Suprapubic skin (tissue), 4 donors: ENCODE measurements around the gene ANKUB1. TPM values are rescaled to one million over a fixed set of nuclear protein-coding genes. Genes with fewer than 3 reads are reported as not detected.

Experiments used
- DNase-seq, 2 donors: peaks; one replicate each; pipeline ENCODE4 v3.0.0-alpha.2; 2019; ENCODE audit warnings: low spot score in 2 of 2
- H3K27ac ChIP-seq: fragments of 200-600 bp; sonication (generic); one replicate; pipeline ENCODE4 v1.5.1; 2019
- H3K27me3 ChIP-seq: fragments of 200-600 bp; sonication (generic); one replicate; pipeline ENCODE4 v1.5.1; 2019
- H3K36me3 ChIP-seq: fragments of 200-600 bp; sonication (generic); one replicate; pipeline ENCODE4 v1.5.1; 2019
- H3K4me1 ChIP-seq: fragments of 200-600 bp; sonication (generic); one replicate; pipeline ENCODE4 v1.5.1; 2019
- H3K4me3 ChIP-seq: fragments of 200-600 bp; sonication (generic); one replicate; pipeline ENCODE4 v1.5.1; 2019; ENCODE audit warnings: mild to moderate bottlenecking
- H3K9me3 ChIP-seq: fragments of 200-600 bp; sonication (generic); one replicate; pipeline ENCODE4 v1.5.1; 2019
- CTCF ChIP-seq, 2 donors: fragments of 200-600 bp in 1 of 2; fragments of 450-650 bp in 1 of 2; sonication (generic) in 1 of 2; IDR thresholded peaks; one replicate each; pipeline ENCODE4 v1.5.1; 2016 to 2019; ENCODE audit warnings: antibody characterized with exemption in 2 of 2, mild to moderate bottlenecking in 1 of 2, moderate library complexity in 1 of 2
- EP300 ChIP-seq: sonication (generic); formaldehyde crosslinking; IDR thresholded peaks from one replicate; pipeline ENCODE4 v1.6.1; 2017; ENCODE audit warnings: antibody characterized with exemption
- POLR2A ChIP-seq, 2 donors: fragments of 450-650 bp; IDR thresholded peaks; one replicate each; pipeline ENCODE4 v1.6.1; 2017; ENCODE audit warnings: antibody characterized with exemption in 2 of 2, mild to moderate bottlenecking in 2 of 2, moderate library complexity in 2 of 2
- POLR2AphosphoS5 ChIP-seq, 3 donors: sonication (generic); formaldehyde crosslinking; IDR thresholded peaks; one replicate each; pipeline ENCODE4 v1.6.1; 2017; ENCODE audit warnings: antibody characterized with exemption in 3 of 3
- WGBS: methylation state at CpG from one replicate; pipeline ENCODE4 v1.1.5; 2018; 5-methylcytosine and 5-hydroxymethylcytosine counted together
- total RNA-seq, 4 donors: library from RNA; depleted of rRNA; stranded (reverse); fragments of >200 nt; gene quantifications; one replicate each; pipeline ENCODE4 v1.1.0, GENCODE V29; 2016

ANKUB1 gene
- total RNA-seq, 4 donors from 2014 or later: not detected

- H3K27ac ChIP-seq: no peak overlapping the region
- WGBS: 75% methylated on average over 3 of the region's 3 CpGs
Observed at GRCh38 chr3:149763565-149764195, 28.7 kb downstream of the ANKUB1 start.

GRCh38 chr3:149753717-149754116, 38.6 kb downstream of the ANKUB1 start:
- Histone ChIP-seq H3K9me3 (no peaks in the 10 kb centered on the region), H3K4me3 (no peak overlapping the region), H3K27ac (no peak overlapping the region), H3K27me3 (no peaks in the 10 kb centered on the region), H3K36me3 (peaks cover 9% of the 10 kb centered on the region), H3K4me1 (peaks cover 15% of the 10 kb centered on the region)
- no peak for DNase-seq
- TF ChIP-seq EP300 (no peak), POLR2AphosphoS5 (IDR thresholded peaks at IDR 0.05) (no peak), POLR2A (IDR thresholded peaks at IDR 0.05) (no peak), CTCF (IDR thresholded peaks at IDR 0.05) (no peak)

More at GRCh38 chr3:149763565-149764195, 28.7 kb downstream of the ANKUB1 start:
- Histone ChIP-seq H3K36me3 (no peaks in the 10 kb centered on the region), H3K27me3 (peaks cover 32% of the 10 kb centered on the region), H3K4me1 (no peaks in the 10 kb centered on the region), H3K9me3 (no peaks in the 10 kb centered on the region), H3K4me3 (no peak overlapping the region)
- TF ChIP-seq EP300 (no peak), CTCF (IDR thresholded peaks at IDR 0.05) (no peak), POLR2AphosphoS5 (IDR thresholded peaks at IDR 0.05) (no peak), POLR2A (IDR thresholded peaks at IDR 0.05) (no peak)
- no peak for DNase-seq

GRCh38 chr3:149752788-149753136, 39.6 kb downstream of the ANKUB1 start:
- Histone ChIP-seq H3K9me3 (no peaks in the 10 kb centered on the region), H3K4me1 (peaks cover 15% of the 10 kb centered on the region), H3K27ac (peak overlapping the region; percentile 80), H3K27me3 (no peaks in the 10 kb centered on the region), H3K4me3 (peak overlapping the region; percentile 83), H3K36me3 (peaks cover 17% of the 10 kb centered on the region)
- TF ChIP-seq EP300 (no peak), POLR2A (IDR thresholded peaks at IDR 0.05) (no peak), CTCF (IDR thresholded peaks at IDR 0.05) (no peak), POLR2AphosphoS5 (IDR thresholded peaks at IDR 0.05) (no peak)
- no peak for DNase-seq

- TF ChIP-seq EP300: no peak
- peak in 2 of 3 donors; percentile 33 to 93 for TF ChIP-seq POLR2AphosphoS5 (IDR thresholded peaks at IDR 0.05)
- TF ChIP-seq CTCF (IDR thresholded peaks at IDR 0.05): no peak
- TF ChIP-seq POLR2A (IDR thresholded peaks at IDR 0.05): peak; percentile 26 to 48
- WGBS: under 1% methylated on average over 48 of the region's 52 CpGs
Observed at GRCh38 chr3:149752051-149752787, 40.1 kb downstream of the ANKUB1 start, which contains the start of gene COMMD2. TSS of gene COMMD2 (minus strand) at chr3:149752489. CDS start at chr3:149752444, 45 bp downstream.

GRCh38 chr3:149751551-149751950, 40.8 kb downstream of the ANKUB1 start:
- Histone ChIP-seq H3K36me3 (peaks cover 29% of the 10 kb centered on the region), H3K27ac (peak overlapping the region; percentile 80), H3K4me3 (peak overlapping the region; percentile 83), H3K9me3 (no peaks in the 10 kb centered on the region), H3K4me1 (peaks cover 15% of the 10 kb centered on the region), H3K27me3 (no peaks in the 10 kb centered on the region)
- TF ChIP-seq EP300 (no peak), POLR2AphosphoS5 (IDR thresholded peaks at IDR 0.05) (no peak), POLR2A (IDR thresholded peaks at IDR 0.05) (no peak), CTCF (IDR thresholded peaks at IDR 0.05) (no peak)
- DNase-seq: no peak
- WGBS: 6% methylated on average over 4 of the region's 4 CpGs

More at GRCh38 chr3:149752051-149752787, 40.1 kb downstream of the ANKUB1 start, which contains the start of gene COMMD2:
- Histone ChIP-seq H3K27me3 (no peaks in the 10 kb centered on the region), H3K9me3 (no peaks in the 10 kb centered on the region), H3K4me3 (peak within 1 kb of the TSS; percentile 83), H3K4me1 (peaks cover 15% of the 10 kb centered on the region), H3K36me3 (peaks cover 22% of the 10 kb centered on the region), H3K27ac (peak within 1 kb of the TSS; percentile 80)
- DNase-seq: peak; percentile 79 to 86
